Suppressor macrophage treated with lipopolysaccharide for 1 hour (primary cell): ENCODE results near the gene DVL1.

Source experiments
- DNase-seq, 3 donors: peaks; one replicate each; pipeline ENCODE4 v3.0.0-alpha.2; 2020 to 2022

Gene DVL1

GRCh38 chr1:1309251-1310108 lies 39.7 kb downstream of the DVL1 start:
- DNase-seq: peak in 2 of 3 donors; percentile 28 to 38

DNA sequence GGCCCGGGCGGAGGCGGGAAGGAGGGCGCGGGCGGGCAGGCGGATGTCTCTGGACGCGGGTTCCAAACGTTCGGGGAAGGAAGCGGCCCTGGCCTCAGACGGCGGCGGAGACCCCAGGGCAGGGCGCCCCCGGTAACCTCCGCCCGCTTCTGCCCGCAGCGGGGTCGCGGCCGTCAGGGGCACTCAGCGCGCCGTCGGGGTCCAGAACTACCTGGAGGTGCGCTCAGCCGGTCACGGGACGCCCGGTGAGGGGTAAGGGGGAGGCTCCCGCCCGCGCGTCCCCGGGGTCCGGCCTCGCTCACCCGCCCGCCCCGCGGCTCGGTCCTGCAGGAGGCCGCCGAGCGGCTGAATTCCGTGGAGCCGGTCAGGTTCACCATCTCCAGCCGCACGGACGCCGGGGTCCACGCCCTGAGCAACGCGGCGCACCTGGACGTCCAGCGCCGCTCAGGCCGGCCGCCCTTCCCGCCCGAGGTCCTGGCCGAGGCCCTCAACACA lies 40.4 kb downstream of the DVL1 start:
- peak in 1 of 3 donors; percentile 38 for DNase-seq

GRCh38 chr1:1307923-1308755 lies 41.1 kb downstream of the DVL1 start, which contains the start of the genes ACAP3 and PUSL1:
TSS of gene ACAP3 (minus strand) at chr1:1307930. CDS start at chr1:1307815, 115 bp downstream.
TSS of gene PUSL1 (plus strand) at chr1:1308597. CDS start at chr1:1308644, 47 bp downstream.
- DNase-seq: peak; percentile 93 to 98 (median 97)

GRCh38 chr1:1307261-1307922 lies 41.8 kb downstream of the DVL1 start:
- peak; percentile 27 to 74 (median 44) for DNase-seq

GRCh38 chr1:1306661-1307260 lies 42.5 kb downstream of the DVL1 start:
- no peak for DNase-seq

DNA sequence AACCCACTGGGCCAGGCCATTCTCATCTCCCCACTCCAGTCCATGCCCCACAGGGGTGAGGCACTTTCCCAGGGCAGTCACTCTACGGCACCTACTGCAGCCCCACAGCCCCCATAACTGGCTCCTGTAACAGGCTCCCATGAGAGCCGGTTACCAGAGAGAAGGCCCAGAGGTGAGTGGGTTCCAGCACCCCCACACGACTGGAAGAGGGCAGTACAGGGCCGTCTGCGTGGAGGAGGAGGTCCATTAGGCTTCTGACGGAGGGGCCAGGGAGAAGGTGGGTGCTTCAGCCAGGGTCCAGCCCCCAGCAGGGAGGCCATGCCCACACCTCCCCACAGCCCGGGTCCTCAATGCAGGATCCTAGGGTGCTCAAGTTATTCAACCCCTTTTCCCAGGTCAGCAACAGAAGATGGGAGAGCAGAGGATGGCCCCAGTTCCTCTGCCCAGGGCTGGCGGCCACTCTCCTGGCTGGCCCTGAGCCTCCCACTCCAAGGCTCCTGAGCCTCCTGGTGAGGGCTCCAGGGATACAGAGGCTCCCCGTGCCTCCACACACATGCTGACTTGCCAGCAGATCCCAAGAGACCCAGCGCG lies 43.1 kb downstream of the DVL1 start:
- DNase-seq: peak in 1 of 3 donors; percentile 18

GRCh38 chr1:1305300-1306069 lies 43.7 kb downstream of the DVL1 start:
- peak; percentile 66 to 76 (median 72) for DNase-seq

GRCh38 chr1:1304331-1305299 lies 44.6 kb downstream of the DVL1 start:
- DNase-seq: peak; percentile 58 to 80 (median 66)

DNA sequence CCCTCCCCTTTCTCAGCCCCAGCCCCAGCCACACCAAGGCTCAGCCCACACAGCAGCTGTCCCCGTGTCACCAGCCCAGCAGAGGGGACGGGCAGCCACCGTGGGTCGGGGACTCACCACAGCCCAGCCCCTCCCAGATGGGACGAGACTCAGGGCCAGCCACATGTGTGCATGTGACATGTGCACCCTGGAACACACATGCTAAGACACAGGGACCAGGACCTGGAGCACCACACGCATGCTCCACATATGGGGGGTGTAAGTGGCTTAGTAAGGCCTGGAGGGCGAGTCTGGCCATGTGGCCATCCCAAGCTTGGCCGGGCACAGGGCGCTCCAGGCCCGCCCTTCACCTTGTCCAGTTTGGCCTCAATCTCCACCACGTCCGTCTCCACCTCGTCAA lies 45.5 kb downstream of the DVL1 start:
- no peak for DNase-seq

DNA sequence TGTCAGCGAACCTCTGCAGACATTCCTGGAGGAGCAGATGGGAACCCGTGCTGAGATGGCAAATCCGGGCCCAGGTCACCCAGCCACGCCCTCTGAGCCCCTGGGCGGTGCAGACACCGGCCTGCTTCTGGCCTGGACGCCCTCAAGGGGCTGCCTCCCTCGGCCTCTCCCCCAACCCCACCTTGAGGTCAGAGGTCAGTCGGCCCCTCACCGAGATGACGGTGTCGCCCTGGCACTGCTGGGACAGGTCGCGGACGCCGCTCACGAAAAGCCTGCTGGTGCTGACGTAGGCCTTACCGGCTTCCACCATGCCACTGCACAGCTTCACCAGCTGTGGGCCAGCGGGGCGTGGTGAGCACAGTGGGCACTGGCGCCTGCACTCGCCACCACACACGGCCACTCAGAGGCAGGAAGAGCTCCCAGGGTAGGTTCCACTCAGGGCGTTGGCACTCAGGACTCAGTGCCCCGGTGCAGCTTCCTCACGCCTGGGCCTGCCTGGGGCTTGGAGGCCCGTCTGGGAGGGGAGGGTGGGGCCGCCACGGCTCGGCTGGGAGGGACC lies 46.2 kb downstream of the DVL1 start:
- DNase-seq: no peak

DNA sequence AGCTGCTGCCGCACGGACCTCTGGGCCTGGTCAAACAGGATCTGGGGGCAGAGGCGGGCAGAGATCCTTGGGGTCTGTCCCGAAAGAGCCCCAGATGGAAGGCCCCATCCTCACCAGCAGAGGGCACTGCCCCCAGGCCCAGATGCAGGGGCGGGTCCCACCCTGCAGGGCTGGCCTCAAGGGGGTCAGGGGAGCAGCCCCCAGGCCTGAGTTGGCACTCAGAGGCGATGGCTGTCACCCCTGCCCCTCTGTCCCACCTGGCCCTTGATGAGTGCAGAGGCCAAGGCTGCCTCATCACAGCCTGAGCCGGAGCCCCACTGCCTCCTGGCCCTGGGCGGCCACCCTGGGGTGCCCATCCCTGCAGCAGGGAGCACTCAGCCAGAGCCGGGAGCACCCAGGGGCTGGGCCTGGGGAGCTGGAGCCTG lies 47.2 kb downstream of the DVL1 start:
- DNase-seq: peak in 2 of 3 donors; percentile 22 to 43

DNA sequence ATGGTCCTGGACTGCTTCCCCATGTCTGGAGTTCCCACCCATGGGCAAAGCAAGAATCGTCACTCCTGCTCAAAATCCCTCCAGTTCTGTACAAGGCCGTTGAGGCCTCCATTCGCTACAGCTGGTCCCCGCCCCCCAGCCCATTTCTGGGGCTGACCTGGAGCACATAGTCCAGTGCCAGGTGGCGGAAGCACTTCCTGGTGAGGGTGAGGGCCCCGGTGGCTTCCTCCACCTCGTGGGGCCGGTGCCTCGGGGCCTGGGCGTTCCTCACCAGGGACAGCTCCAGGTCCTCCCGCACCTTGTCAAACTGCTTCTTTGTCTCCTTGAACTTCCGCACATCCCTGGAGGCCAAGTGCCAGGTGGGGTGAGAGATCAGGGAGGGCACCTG lies 48.9 kb downstream of the DVL1 start:
- no peak for DNase-seq

GRCh38 chr1:1299686-1300351 lies 49.4 kb downstream of the DVL1 start:
- no peak for DNase-seq

DNA sequence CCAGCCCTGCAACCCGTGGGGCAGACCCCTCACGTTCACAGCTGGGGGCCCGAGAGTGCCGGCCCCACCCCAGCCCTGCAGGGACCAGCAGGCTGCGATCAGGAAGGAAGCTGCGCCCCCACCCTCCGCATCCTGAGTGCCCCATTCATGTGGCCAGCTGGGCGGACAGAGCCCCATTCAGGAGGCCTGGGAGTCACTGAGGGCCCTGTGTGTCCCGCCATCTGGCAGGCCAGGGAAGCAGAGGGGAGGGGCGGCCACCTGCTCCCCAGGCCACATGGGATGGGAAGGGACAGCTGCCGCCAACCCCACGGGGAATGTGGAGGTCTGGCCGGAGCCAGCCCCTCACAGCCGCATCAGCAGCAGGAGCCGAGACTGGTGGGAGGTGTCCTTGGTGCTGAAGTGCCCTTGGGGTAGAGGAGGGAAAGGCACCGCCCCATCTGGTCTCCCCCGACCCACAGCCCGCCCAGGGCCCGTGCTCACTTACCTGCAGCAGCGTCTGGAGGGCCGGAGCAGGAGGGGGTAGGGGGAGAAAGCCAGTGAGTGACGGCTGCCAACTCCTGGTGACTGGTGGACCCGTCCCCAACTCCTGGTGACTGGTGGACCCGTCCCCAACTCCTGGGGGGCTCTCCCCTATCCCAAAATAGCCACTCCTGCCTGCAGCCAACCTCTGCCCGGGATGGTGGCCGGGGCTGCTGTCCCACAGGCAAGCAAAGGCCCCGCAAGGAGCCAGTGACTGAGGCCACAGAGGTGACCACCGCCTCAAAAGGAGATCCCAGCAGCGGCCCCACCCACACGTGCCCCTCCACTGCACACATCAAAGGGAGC lies 50.1 kb downstream of the DVL1 start:
- no peak for DNase-seq

DNA sequence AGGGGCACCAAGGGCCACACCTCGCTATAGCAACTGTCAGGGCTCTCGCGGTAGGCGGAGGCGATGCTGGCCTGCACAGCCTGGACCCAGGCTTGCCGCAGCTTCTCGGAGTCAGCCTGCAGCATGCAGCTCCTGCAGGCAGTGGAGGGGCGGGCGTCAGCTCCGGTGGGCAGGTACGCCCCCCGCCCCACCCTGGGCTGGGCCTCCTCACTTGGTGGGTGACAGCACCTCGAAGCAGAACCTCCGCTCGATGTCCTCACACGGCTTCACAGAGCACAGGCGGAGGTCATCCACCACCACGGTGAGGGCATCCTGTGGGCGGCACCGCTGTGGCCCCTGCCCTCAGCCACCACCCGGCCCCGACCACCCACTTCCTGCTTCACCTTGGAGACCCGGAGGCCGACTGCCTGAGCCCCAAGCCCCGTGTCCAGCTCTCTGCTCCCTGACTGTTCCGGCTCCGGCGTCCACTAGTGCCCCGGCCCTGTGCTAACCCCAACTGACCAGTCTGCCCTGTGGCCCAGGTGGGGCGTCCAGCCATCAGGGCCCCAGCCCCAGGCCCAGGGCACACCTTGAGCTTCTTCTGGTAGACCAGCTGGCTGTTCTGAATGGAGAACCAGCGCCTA lies 51.3 kb downstream of the DVL1 start:
- no peak for DNase-seq

DNA sequence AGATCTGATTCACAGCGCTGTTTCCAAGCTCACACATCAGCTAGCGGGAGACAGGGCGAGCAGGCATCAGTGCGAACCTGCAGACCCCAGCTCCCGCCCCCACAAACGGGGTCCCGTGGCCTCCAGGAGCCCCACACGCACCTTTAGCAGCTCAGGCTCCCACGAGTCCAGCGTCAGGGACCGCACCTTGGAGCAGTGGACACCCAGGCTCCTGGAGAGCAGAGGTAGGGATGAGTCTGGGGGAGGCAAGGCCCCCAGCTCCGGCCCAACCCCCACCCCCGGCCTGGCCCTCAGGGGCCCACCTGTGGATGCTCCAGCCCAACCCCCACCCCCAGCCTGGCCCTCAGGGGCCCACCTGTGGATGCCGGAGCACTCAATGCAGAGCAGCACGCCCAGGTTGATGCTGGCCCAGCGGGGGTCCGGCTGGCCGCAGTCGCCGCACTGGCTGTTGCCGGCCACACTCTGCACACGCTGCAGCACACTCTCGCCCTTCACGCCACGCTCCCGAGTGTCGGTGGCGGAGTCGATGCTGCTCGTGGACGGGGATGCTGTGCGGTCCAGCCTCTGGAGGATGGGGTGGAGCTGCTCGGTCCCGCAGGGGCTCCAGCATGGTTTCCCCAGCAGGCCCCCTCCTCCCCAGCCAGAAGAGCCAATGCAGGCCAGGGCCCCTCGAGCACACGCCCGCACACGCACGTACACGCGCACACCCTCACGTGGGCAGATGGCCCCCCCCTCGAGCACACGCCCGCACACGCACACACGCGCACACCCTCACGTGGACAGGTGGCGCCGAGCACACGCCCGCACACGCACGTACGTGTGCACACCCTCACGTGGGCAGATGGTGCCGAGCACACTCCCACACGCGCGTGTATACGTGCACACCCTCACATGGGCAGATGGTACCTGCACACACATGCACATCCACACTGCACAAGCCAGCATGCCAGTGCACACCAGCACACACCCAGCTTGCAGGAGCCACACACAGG lies 52.9 kb downstream of the DVL1 start:
- DNase-seq: no peak
